Neural crest cell (in vitro differentiated cells): Measurements from ENCODE around the gene RELN. TPM values are rescaled to one million over a fixed set of nuclear protein-coding genes. Genes with fewer than 3 reads are reported as not detected.

Experiments used
- DNase-seq: peaks from one replicate; pipeline ENCODE4 v3.0.0; 2021; ENCODE audit warnings: low read depth, mixed read lengths, low spot score
- H3K27ac Mint-ChIP-seq: one replicate; pipeline ENCODE4 v1.8.0; 2021; ENCODE audit warnings: mild to moderate bottlenecking, mixed read lengths; ENCODE audit not compliant: unreplicated experiment
- H3K27me3 Mint-ChIP-seq: 2 replicates; pipeline ENCODE4 v1.8.0; 2021; ENCODE audit warnings: low read depth, mild to moderate bottlenecking, mixed read lengths
- H3K36me3 Mint-ChIP-seq: 2 replicates; pipeline ENCODE4 v1.8.0; 2021; ENCODE audit warnings: low read depth, mild to moderate bottlenecking, mixed read lengths
- H3K4me1 Mint-ChIP-seq: 2 replicates; pipeline ENCODE4 v1.8.0; 2021; ENCODE audit warnings: mixed read lengths
- H3K4me3 Mint-ChIP-seq: one replicate; pipeline ENCODE4 v1.8.0; 2021; ENCODE audit warnings: mild to moderate bottlenecking, mixed read lengths
- H3K9me3 Mint-ChIP-seq: 2 replicates; pipeline ENCODE4 v1.8.0; 2021; ENCODE audit warnings: mixed read lengths
- total RNA-seq: library from RNA; stranded (reverse); gene quantifications from 2 replicates; pipeline ENCODE4 v1.2.1, GENCODE V29; 2021
- TF ChIP-seq, protein P1 (sequence below): fragments of 200-600 bp; sonication (generic); conservative IDR thresholded peaks from 2 replicates; pipeline ENCODE4 v1.5.0; 2021; ENCODE audit warnings: antibody characterized with exemption, mild to moderate bottlenecking

The RELN gene
- total RNA-seq, 1 donor from 2014 or later = 0.02 TPM

DNA sequence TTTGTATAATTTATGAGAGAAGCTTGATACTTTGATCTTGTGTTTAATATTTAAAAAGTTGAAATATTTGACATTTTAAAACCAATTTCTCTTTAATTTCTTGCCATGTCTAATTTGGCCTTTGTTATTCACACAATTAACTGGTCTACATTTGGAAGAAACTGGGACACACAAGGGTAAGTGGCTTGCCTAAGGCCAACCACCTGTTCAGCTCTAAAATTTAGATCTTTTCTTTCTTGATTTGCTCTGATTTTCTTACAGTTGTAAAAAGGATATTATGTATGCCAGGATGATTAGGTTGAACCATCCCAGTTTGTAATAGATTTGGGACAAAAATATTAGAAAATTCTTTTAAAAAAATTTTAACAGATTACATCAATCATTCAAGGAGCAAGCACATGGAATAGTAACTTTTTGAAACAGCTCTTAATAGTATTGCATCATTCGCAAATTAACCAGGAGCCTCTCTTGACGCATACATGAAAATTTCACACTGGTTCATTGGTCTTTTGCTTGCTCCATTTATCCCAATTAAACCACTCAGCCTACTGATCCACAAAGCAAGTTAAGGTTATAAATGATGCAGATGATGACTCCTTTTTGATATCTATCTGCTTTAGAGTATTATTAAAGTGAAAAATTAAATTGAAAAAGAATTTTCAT is 321.0 kb downstream of the RELN start:
- H3K9me3 Mint-ChIP-seq = no peaks in the 10 kb centered on the region

DNA sequence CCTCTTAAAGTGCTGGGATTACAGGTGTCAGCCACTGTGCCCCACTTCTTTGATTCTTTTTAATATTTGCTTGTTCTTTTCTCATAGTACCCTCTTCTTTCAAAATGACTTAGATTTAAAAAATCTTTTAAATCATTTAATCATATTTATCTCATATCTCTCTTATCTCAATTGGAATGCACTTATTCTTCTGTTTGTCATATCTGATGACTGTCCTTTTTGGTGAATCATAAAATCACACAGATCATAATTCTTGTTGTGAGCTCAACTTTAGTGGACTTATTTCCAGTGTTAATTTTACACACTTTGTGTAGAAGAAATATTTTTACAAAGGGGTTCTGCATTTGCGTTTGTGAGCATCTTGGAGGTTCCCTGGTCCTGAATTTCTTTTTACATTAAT is 323.1 kb downstream of the RELN start:
- Mint-ChIP-seq H3K36me3 (no peaks in the 10 kb centered on the region), H3K27me3 (peaks cover 18% of the 10 kb centered on the region), H3K4me3 (no peak overlapping the region), H3K9me3 (no peaks in the 10 kb centered on the region), H3K27ac (no peak overlapping the region), H3K4me1 (no peaks in the 10 kb centered on the region)
- TF ChIP-seq, protein P1, sequence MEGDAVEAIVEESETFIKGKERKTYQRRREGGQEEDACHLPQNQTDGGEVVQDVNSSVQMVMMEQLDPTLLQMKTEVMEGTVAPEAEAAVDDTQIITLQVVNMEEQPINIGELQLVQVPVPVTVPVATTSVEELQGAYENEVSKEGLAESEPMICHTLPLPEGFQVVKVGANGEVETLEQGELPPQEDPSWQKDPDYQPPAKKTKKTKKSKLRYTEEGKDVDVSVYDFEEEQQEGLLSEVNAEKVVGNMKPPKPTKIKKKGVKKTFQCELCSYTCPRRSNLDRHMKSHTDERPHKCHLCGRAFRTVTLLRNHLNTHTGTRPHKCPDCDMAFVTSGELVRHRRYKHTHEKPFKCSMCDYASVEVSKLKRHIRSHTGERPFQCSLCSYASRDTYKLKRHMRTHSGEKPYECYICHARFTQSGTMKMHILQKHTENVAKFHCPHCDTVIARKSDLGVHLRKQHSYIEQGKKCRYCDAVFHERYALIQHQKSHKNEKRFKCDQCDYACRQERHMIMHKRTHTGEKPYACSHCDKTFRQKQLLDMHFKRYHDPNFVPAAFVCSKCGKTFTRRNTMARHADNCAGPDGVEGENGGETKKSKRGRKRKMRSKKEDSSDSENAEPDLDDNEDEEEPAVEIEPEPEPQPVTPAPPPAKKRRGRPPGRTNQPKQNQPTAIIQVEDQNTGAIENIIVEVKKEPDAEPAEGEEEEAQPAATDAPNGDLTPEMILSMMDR = no peak
- DNase-seq = no peak

More for the DNA sequence above, 321.0 kb downstream of the RELN start:
- no peaks in the 10 kb centered on the region for H3K36me3 Mint-ChIP-seq
- H3K4me3 Mint-ChIP-seq = no peak overlapping the region
- H3K27ac Mint-ChIP-seq = no peak overlapping the region
- H3K27me3 Mint-ChIP-seq = peaks cover 33% of the 10 kb centered on the region
- no peak for DNase-seq
- no peaks in the 10 kb centered on the region for H3K4me1 Mint-ChIP-seq
- TF ChIP-seq, protein P1 = no peak

DNA sequence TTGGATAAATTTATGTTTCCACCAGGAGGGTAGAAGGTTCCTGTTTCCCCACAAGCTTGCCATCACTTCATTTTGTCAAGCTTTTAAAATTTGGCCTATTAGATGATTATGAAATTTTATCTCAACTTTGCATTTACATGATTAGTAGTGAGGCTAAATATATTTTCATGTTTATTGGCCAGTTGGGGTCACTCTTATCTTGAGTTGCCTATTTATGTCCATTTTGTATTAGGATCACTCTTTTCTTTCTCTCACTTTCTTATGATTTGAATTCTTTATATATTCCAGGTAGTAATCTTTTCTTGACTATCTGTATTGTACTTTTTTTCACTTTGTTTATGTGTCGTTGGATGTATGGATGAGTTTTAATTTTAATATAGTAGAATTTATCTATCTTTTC is 324.9 kb downstream of the RELN start:
- DNase-seq = no peak
- H3K4me1 Mint-ChIP-seq = no peaks in the 10 kb centered on the region
- TF ChIP-seq, protein P1 = no peak

DNA sequence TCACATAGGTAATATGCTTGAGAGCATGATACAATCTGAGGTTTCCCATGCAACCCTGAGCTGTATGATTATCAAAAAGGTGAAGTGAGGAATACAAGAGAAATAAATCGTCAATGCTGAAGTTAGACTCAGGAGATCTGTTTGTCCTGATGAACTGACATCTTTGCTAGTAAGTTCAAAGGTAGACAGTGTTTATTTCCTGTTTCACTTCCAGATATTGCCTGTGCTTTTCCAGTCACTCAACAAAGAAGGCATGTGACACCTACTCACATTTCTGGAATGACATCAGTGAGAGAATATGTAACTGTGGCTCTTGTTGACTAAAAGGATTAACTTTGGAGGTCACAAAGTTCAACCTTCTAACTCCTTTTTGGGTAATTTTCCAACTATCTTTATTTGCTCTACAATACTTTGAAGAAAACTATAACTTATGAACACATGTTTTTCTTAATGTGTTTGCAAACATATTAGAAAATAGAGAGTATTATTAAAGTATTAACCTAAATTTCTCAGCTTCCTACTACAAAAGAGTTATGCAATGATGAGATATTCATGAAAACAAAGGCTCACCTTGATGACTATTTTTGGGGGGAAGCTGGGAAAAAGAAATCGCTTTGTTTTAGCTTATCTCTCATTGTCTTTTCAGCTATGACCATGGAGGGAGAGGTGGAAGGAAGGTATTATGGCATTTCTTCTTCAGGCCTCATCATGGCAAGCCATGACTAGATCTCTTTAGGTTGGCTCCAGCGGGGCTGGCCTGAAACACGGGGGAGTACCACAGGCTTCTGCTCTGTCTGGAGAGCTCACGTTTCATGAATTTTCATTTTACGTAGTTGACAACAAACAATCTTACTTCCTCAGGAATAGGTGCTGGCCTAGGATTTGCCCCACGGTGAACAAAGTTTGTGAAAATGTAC is 328.7 kb downstream of the RELN start:
- Mint-ChIP-seq H3K36me3 (no peaks in the 10 kb centered on the region), H3K9me3 (no peaks in the 10 kb centered on the region), H3K27me3 (peaks cover 16% of the 10 kb centered on the region), H3K4me3 (no peak overlapping the region), H3K27ac (no peak overlapping the region), H3K4me1 (no peaks in the 10 kb centered on the region)
- TF ChIP-seq, protein P1 = no peak
- no peak for DNase-seq

More for the DNA sequence above, 324.9 kb downstream of the RELN start:
- Mint-ChIP-seq H3K9me3 (no peaks in the 10 kb centered on the region), H3K27me3 (peaks cover 9% of the 10 kb centered on the region), H3K4me3 (no peak overlapping the region), H3K36me3 (no peaks in the 10 kb centered on the region), H3K27ac (no peak overlapping the region)

DNA sequence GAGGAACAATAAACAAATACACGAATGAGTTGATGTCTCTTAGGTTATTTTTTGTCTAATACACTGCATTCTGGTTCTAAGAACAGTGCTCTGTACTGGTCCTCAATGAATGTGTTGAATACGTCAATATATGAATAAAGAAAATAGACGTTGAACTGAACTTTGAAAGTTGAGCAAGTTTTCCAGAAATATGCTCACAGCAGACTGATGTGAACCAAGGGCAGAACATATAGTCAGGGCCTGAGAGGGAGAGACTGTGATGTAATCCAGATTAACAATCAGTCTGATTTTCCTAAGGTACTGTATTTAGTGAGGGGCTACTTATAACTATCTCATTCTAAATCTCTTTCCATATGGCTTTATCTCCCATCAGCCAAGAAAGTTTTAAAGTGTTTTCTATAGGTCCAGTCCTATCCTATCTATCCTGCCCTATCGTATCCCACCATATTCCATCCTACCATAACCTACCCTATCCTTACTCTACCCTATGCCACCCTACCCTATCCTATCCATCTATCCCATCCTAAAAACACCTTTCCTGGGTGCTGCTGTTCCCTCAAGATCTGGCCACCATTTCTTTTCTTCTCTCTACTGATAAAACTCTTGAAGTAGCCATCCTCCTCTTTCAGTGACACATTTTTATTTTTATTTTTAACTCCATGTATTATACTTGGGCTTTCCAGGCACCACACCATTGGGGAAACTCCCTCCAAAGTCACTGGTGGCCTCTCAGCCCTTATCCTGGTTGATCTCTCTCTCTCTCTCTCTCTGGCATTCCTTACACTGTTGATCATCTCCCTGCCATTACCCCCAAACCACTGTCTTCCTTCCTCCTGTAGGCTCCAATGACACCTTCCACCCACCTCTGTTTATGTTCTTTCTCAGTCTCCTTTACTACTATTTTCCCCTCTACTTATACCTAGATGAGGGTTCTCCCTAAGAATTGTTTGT is 331.1 kb downstream of the RELN start:
- TF ChIP-seq, protein P1 = no peak
- Mint-ChIP-seq H3K27ac (no peak overlapping the region), H3K9me3 (no peaks in the 10 kb centered on the region), H3K4me3 (no peak overlapping the region), H3K36me3 (no peaks in the 10 kb centered on the region), H3K4me1 (no peaks in the 10 kb centered on the region), H3K27me3 (peaks cover 16% of the 10 kb centered on the region)
- no peak for DNase-seq
